Natural killer cell treated with Interleukin-12 subunit alpha and Interleukin-12 subunit beta and Interleukin-15 and Interleukin-18, amount 100 ng/mL, for 72 hours (primary cell): Measurements from ENCODE around the gene AGBL1. TPM values are rescaled to one million over a fixed set of nuclear protein-coding genes. Genes with fewer than 3 reads are reported as not detected.

Experiments used
- ATAC-seq, 2 donors: fragments of 150-1000 bp; cut with Tn5 transposase in 1 of 2; sonication (Bioruptor Pico), chemical (Tn5 transposase) in 1 of 2; 2 replicates each; pipeline ENCODE4 v1.10.0; 2021
- DNase-seq: peaks from one replicate; pipeline ENCODE4 v3.0.0; 2022; ENCODE audit warnings: low spot score
- H3K27ac Mint-ChIP-seq, 2 donors: 1 replicate in 1 of 2; 2 replicates in 1 of 2; pipeline ENCODE4 v1.8.0; 2022; ENCODE audit warnings: mixed read lengths in 2 of 2, mild to moderate bottlenecking in 1 of 2, moderate library complexity in 1 of 2
- H3K27me3 Mint-ChIP-seq, 2 donors: 1 replicate in 1 of 2; 2 replicates in 1 of 2; pipeline ENCODE4 v1.8.0; 2022; ENCODE audit warnings: mixed read lengths in 2 of 2
- H3K36me3 Mint-ChIP-seq: one replicate; pipeline ENCODE4 v1.8.0; 2022; ENCODE audit warnings: mixed read lengths
- H3K4me1 Mint-ChIP-seq, 2 donors: 1 replicate in 1 of 2; 2 replicates in 1 of 2; pipeline ENCODE4 v1.8.0; 2022; ENCODE audit warnings: low read depth in 2 of 2, mixed read lengths in 2 of 2, mild to moderate bottlenecking in 1 of 2
- H3K4me3 Mint-ChIP-seq: one replicate; pipeline ENCODE4 v1.8.0; 2022; ENCODE audit warnings: mixed read lengths
- H3K9me3 Mint-ChIP-seq: 2 replicates; pipeline ENCODE4 v1.8.0; 2022; ENCODE audit warnings: mixed read lengths
- total RNA-seq, 2 donors: library from RNA; stranded (reverse); gene quantifications; one replicate each; pipeline ENCODE4 v1.2.3, GENCODE V29; 2022

The AGBL1 gene
- total RNA-seq, 2 donors from 2014 or later, result not detected

- Mint-ChIP-seq H3K9me3 (no peaks in the 10 kb centered on the region), H3K4me1 (no peaks in the 10 kb centered on the region), H3K36me3 (no peaks in the 10 kb centered on the region), H3K27me3 (peaks cover 14 to 16% of the 10 kb centered on the region in 2 donors), H3K4me3 (no peak overlapping the region), H3K27ac (no peak overlapping the region)
- ATAC-seq, result no peak
- DNase-seq, result no peak
Measured at GRCh38 chr15:86162172-86162591, 82.5 kb downstream of the AGBL1 start.

- DNase-seq, result no peak
- Mint-ChIP-seq H3K27ac (no peak overlapping the region), H3K9me3 (no peaks in the 10 kb centered on the region), H3K4me3 (no peak overlapping the region), H3K27me3 (peaks cover 16 to 18% of the 10 kb centered on the region in 2 donors), H3K4me1 (no peaks in the 10 kb centered on the region), H3K36me3 (no peaks in the 10 kb centered on the region)
- no peak for ATAC-seq
Measured at GRCh38 chr15:86162641-86163040, 83.0 kb downstream of the AGBL1 start.

- H3K27ac Mint-ChIP-seq, result no peak overlapping the region
- DNase-seq (no peak), ATAC-seq (no peak)
- H3K9me3 Mint-ChIP-seq, result no peaks in the 10 kb centered on the region
- no peaks in the 10 kb centered on the region for H3K4me1 Mint-ChIP-seq
- no peaks in the 10 kb centered on the region for H3K36me3 Mint-ChIP-seq
- no peak overlapping the region for H3K4me3 Mint-ChIP-seq
- peaks cover 21 to 26% of the 10 kb centered on the region in 2 donors for H3K27me3 Mint-ChIP-seq
Measured at GRCh38 chr15:86163816-86164215, 84.1 kb downstream of the AGBL1 start.

- Mint-ChIP-seq H3K4me3 (no peak overlapping the region), H3K27ac (no peak overlapping the region), H3K36me3 (no peaks in the 10 kb centered on the region), H3K9me3 (no peaks in the 10 kb centered on the region), H3K27me3 (peaks cover 24 to 26% of the 10 kb centered on the region in 2 donors), H3K4me1 (no peaks in the 10 kb centered on the region)
- DNase-seq (no peak), ATAC-seq (no peak)
Measured at GRCh38 chr15:86164232-86164898, 84.7 kb downstream of the AGBL1 start.

GRCh38 chr15:86165265-86166211 lies 85.9 kb downstream of the AGBL1 start:
- DNase-seq (no peak), ATAC-seq (no peak)
- no peaks in the 10 kb centered on the region for H3K9me3 Mint-ChIP-seq
- H3K27me3 Mint-ChIP-seq, result peaks cover 29 to 35% of the 10 kb centered on the region in 2 donors
- no peak overlapping the region for H3K4me3 Mint-ChIP-seq
- no peaks in the 10 kb centered on the region for H3K36me3 Mint-ChIP-seq
- H3K27ac Mint-ChIP-seq, result no peak overlapping the region
- no peaks in the 10 kb centered on the region for H3K4me1 Mint-ChIP-seq

- no peak overlapping the region for H3K27ac Mint-ChIP-seq
- DNase-seq, result no peak
- H3K36me3 Mint-ChIP-seq, result no peaks in the 10 kb centered on the region
- H3K9me3 Mint-ChIP-seq, result no peaks in the 10 kb centered on the region
- H3K27me3 Mint-ChIP-seq, result peaks cover 30 to 32% of the 10 kb centered on the region in 2 donors
- H3K4me3 Mint-ChIP-seq, result no peak overlapping the region
- ATAC-seq, result no peak
- H3K4me1 Mint-ChIP-seq, result no peaks in the 10 kb centered on the region
Measured at GRCh38 chr15:86167841-86168240, 88.2 kb downstream of the AGBL1 start.

- H3K9me3 Mint-ChIP-seq, result no peaks in the 10 kb centered on the region
- H3K27ac Mint-ChIP-seq, result no peak overlapping the region
- DNase-seq, result no peak
- peaks cover 13 to 31% of the 10 kb centered on the region in 2 donors for H3K27me3 Mint-ChIP-seq
- H3K36me3 Mint-ChIP-seq, result peaks cover 5% of the 10 kb centered on the region
- no peak for ATAC-seq
- H3K4me3 Mint-ChIP-seq, result no peak overlapping the region
- no peaks in the 10 kb centered on the region for H3K4me1 Mint-ChIP-seq
Measured at GRCh38 chr15:86178845-86179244, 99.2 kb downstream of the AGBL1 start.

- Mint-ChIP-seq H3K36me3 (no peaks in the 10 kb centered on the region), H3K4me3 (no peak overlapping the region), H3K9me3 (no peaks in the 10 kb centered on the region), H3K27me3 (peaks cover 5 to 19% of the 10 kb centered on the region in 2 donors), H3K27ac (no peak overlapping the region), H3K4me1 (no peaks in the 10 kb centered on the region)
- no peak for ATAC-seq
- no peak for DNase-seq
Measured at GRCh38 chr15:86183596-86184491, 104.2 kb downstream of the AGBL1 start.

GRCh38 chr15:86193716-86194380 lies 114.2 kb downstream of the AGBL1 start:
- H3K4me3 Mint-ChIP-seq, result no peak overlapping the region
- H3K27me3 Mint-ChIP-seq, result peaks cover 17 to 26% of the 10 kb centered on the region in 2 donors

GRCh38 chr15:86197770-86198169 lies 118.1 kb downstream of the AGBL1 start:
- H3K9me3 Mint-ChIP-seq, result no peaks in the 10 kb centered on the region
- DNase-seq (no peak), ATAC-seq (peak in 1 of 2 donors; percentile 50)
- no peaks in the 10 kb centered on the region for H3K36me3 Mint-ChIP-seq
- no peak overlapping the region for H3K27ac Mint-ChIP-seq
- H3K4me1 Mint-ChIP-seq, result no peaks in the 10 kb centered on the region
- H3K4me3 Mint-ChIP-seq, result no peak overlapping the region
- H3K27me3 Mint-ChIP-seq, result peaks cover 9 to 14% of the 10 kb centered on the region in 2 donors

More at GRCh38 chr15:86193716-86194380, 114.2 kb downstream of the AGBL1 start:
- Mint-ChIP-seq H3K36me3 (no peaks in the 10 kb centered on the region), H3K27ac (no peak overlapping the region), H3K9me3 (no peaks in the 10 kb centered on the region), H3K4me1 (no peaks in the 10 kb centered on the region)
- ATAC-seq (no peak), DNase-seq (no peak)

- no peaks in the 10 kb centered on the region for H3K36me3 Mint-ChIP-seq
- H3K27ac Mint-ChIP-seq, result no peak overlapping the region
- DNase-seq (no peak), ATAC-seq (no peak)
- no peaks in the 10 kb centered on the region for H3K4me1 Mint-ChIP-seq
- peaks cover 3 to 7% of the 10 kb centered on the region in 2 donors for H3K27me3 Mint-ChIP-seq
- no peak overlapping the region for H3K4me3 Mint-ChIP-seq
- H3K9me3 Mint-ChIP-seq, result no peaks in the 10 kb centered on the region
Measured at GRCh38 chr15:86199467-86200145, 119.9 kb downstream of the AGBL1 start.

- peaks cover 3 to 7% of the 10 kb centered on the region in 2 donors for H3K27me3 Mint-ChIP-seq
- no peaks in the 10 kb centered on the region for H3K36me3 Mint-ChIP-seq
- ATAC-seq (no peak), DNase-seq (no peak)
- no peak overlapping the region for H3K27ac Mint-ChIP-seq
- no peaks in the 10 kb centered on the region for H3K9me3 Mint-ChIP-seq
- no peak overlapping the region for H3K4me3 Mint-ChIP-seq
- H3K4me1 Mint-ChIP-seq, result no peaks in the 10 kb centered on the region
Measured at GRCh38 chr15:86201313-86202008, 121.8 kb downstream of the AGBL1 start.
